GM12872 (cell line): ENCODE measurements around the gene TSPAN32.

Experiments
- TF ChIP-seq, protein P1 (sequence below): IDR thresholded peaks from 3 replicates; pipeline ENCODE4 v1.5.1; 2011; ENCODE audit warnings: low read depth, mild to moderate bottlenecking, low read length, moderate library complexity; ENCODE audit not compliant: insufficient read depth

TSPAN32 gene, protein sequence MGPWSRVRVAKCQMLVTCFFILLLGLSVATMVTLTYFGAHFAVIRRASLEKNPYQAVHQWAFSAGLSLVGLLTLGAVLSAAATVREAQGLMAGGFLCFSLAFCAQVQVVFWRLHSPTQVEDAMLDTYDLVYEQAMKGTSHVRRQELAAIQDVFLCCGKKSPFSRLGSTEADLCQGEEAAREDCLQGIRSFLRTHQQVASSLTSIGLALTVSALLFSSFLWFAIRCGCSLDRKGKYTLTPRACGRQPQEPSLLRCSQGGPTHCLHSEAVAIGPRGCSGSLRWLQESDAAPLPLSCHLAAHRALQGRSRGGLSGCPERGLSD

DNA sequence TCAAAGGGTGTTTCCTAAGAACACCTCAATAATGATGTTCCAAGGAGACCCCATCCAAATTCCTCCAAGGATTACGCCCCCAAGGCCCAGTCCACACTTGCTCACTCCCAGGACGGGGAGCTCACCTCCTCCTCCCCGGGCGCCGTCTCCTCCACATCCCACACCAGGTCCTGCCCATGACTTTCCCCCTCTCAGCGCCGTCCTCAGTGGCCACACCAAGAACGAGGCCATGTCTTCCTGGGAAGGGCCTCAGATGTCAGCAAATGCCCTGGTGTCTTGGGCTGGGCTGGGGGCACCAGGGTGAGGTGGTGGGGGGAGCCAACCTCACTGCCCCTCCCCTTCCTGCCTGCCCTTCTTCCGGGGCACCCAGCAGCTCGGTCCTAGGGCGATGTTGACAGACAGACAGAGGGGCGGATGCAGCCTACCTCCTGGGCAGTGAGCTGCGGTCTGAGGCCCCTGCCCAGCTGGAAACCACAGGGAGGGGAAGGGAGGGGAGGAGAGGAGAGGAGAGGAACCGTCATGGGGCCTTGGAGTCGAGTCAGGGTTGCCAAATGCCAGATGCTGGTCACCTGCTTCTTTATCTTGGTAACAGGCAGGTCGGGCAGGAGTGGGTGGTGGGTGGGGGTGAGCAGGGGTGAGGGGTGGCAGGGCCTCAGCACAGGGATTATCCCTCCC is at the start of gene TSPAN32, which contains the start of gene C11orf21:
TSPAN32 (plus strand) TSS at position 383 of the 675 bp plus-strand sequence; CDS start at position 520, 137 bp downstream.
C11orf21 (minus strand) TSS at position 288 of the 675 bp plus-strand sequence; CDS start at position 178, 110 bp downstream.
- TF ChIP-seq, protein P1, sequence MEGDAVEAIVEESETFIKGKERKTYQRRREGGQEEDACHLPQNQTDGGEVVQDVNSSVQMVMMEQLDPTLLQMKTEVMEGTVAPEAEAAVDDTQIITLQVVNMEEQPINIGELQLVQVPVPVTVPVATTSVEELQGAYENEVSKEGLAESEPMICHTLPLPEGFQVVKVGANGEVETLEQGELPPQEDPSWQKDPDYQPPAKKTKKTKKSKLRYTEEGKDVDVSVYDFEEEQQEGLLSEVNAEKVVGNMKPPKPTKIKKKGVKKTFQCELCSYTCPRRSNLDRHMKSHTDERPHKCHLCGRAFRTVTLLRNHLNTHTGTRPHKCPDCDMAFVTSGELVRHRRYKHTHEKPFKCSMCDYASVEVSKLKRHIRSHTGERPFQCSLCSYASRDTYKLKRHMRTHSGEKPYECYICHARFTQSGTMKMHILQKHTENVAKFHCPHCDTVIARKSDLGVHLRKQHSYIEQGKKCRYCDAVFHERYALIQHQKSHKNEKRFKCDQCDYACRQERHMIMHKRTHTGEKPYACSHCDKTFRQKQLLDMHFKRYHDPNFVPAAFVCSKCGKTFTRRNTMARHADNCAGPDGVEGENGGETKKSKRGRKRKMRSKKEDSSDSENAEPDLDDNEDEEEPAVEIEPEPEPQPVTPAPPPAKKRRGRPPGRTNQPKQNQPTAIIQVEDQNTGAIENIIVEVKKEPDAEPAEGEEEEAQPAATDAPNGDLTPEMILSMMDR, result no peak

DNA sequence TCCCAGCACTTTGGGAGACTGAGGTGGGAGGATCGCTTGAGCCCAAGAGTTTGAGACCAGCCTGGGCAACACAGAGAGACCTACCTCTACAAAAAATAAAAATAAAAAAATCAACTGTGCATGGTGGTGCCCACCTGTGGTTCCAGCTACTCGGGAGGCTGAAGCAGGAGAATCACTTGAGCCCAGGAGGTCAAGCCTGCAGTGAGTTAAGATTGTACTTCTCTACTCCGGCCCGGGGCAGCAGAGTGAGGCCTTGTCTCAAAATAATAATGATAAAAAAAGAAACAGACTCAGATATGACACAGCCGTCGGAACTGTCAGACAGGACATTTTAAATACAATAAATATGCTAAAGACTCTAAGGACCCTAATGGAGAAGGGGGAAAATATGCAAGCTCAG is 49.8 kb upstream of the TSPAN32 start:
- TF ChIP-seq, protein P1, result no peak

DNA sequence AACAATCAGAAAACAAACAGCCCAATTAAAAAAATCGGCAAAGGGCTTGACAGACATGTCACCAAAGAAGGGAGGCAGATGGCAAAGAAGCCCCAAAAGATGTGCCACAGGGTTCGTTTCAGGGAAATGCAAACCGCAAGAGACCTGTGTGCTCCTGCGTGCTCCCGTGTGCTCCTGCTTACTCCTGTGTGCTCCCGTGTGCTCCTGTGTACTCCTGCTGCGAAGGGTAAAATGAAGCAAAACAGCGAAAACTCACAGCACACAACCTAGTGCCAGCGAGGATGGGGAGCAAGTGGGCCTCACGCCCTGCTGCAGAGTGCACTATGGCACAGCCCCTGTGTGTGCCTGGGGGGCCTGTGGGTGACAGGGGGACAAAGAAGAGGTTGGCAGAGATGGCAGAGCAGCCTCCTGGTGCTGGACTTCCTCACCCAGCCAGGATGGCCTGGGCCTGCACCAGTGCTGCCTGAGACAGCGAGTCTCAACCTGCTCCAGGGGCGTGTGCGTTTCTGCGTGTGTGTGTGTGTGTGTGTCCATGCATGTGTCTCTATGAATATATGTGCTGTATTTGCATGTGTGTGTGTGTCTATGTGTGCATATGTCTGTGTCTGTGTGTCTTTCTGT is 45.4 kb upstream of the TSPAN32 start:
- TF ChIP-seq, protein P1, result no peak

DNA sequence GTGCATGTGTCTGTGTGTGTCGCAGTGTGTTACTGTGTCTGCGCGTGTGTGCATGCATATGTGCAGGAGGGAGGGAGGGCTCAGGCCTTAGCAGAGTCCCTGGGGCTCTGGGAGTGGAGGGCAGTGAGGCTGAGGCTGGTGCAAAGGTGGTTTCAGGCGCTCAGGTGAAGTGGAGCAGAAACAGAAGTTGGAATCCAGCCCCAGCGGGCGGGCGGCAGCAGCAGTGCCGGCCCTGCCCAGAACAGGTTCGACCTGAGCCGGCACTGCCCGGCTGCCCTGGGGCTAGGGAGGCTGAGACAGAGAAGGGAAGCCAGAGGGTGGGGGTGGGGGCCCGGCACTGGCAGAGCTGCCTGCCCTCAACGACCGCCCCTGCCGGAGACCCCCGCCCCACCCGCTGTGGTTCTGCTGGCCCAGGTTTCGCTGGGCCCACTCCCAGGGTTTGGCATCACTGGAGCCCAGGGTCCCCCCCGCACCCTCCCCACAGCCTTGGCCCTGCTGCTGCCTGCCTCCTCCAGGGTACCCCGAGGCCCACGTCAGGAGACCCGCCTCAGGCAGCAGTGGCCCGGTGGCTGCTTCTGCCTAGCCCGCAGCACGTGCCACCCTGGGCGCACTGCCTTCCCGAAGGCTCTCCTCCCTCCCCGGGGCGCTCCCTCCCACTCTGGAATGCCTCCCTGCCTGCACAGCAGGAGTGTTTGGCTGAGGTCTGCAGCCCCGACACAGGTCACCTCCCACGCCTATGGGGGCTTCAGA is 44.7 kb upstream of the TSPAN32 start:
- TF ChIP-seq, protein P1, result no peak

DNA sequence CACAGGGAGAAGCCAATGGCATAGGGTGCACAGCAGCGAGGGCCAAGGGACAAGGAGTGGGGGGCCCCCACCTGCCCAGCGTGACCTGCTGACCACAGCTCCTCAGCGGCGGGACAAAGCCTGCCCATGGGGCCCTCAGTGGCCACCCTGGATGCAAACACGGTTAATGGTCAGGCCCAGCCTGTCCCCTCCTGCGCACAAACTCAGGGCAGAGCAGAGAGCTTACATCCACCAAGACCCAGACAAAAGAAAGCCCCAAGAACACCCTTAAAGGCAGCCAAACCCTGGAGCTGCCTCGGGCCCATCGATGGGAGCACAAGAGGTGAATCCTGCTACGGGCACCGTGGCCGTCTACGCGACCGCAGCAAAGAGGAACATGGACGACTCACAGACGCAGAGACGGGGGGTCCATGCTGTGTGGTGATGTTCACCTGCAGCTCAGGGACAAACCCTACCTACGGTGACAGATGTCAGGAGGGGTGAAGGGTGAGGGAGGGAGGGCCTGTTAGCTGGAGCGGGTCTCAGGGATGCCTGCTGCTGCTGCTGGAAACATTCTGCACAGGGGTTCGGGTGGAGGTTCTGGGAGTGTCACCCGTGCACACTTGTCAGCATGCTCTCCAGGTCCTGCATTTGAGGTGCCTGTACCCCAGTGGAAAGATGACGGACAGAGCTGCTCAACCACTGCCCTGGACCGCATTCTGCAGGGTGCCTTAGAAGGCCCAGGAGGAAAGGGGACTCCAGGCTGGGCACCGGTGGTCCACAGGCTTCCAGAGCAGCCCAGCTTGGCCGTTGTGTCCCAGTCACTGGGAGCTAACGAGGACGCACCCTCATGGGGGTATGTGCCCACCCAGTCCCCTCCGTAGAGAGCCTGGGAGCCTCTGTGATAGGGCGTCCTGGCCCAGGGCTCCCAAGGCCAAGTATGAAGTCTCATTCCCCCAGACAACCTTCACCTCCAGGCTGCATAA is 43.0 kb upstream of the TSPAN32 start:
- TF ChIP-seq, protein P1, result no peak

DNA sequence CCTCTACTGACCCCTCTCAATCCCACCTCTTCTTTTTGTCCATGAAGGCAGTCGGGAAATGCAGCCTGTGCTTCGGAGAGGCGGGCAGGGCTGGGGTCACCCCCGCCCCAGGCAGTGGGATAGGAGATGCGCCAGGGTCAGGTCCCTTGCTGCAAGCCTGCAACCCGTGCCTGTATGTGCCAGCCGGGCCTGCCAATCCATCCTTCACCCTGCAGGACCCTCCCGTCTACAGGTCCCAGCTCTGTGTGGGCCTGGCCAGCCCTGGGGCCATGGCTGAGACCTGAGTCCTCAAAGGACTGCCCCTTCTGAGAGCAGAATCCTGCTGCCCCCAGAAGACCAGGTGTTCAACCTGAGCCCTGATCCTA is 42.4 kb upstream of the TSPAN32 start:
- TF ChIP-seq, protein P1, result no peak
